Measurements from ENCODE around the gene KDELR1. TPM values are rescaled to one million over a fixed set of nuclear protein-coding genes. Genes with fewer than 3 reads are reported as not detected.

Gene KDELR1
- total and polyA plus RNA-seq, 9 of the 15 experiments (the other 6 are each of a cell fraction or from before 2014, with no cell fraction given) = 6.1 to 165 (median 58.5) TPM

GRCh38 chr19:48390188-48391099, 907 bp downstream of the KDELR1 start:
- H2AFZ ChIP-seq (ENCODE audit: low read depth, low read length) = peak overlapping the region; percentile 93
- no peaks in the 10 kb centered on the region for H3K9me3 ChIP-seq (replicated peaks; ENCODE audit: control insufficient read depth, insufficient read depth, low read depth, low read length)
- H3K27me3 ChIP-seq (ENCODE audit: control insufficient read depth in 2 of 2, insufficient read depth in 2 of 2, low read length in 2 of 2) = no peaks in the 10 kb centered on the region
- peak; percentile 60 for FAIRE-seq
- H3K4me2 ChIP-seq (ENCODE audit: insufficient read depth, low read length) = peak overlapping the region; percentile 91
- intact Hi-C loops (cut with micrococcal nuclease) = loop anchor here (2.0 to 10.0 kb wide), 3 partner anchors 26 to 104 kb away; partner anchors contain the start of genes EMP3 and SYNGR4
- H4K20me1 ChIP-seq (replicated peaks; ENCODE audit: control insufficient read depth, insufficient read depth, low read length) = no peaks in the 10 kb centered on the region
- peak; percentile 90 for ATAC-seq
- H3K4me1 ChIP-seq (replicated peaks in 1 of 2; ENCODE audit: control insufficient read depth in 2 of 2, insufficient read depth in 2 of 2, low read length in 2 of 2) = peaks cover 7 to 54% of the 10 kb centered on the region in 2 experiments; a peak in 3 of 5 replicates
- H3K4me3 ChIP-seq = peak overlapping the region; percentile 88
- ChIA-PET POLR2A (interaction anchor here (0.8 to 2.1 kb wide), 7 partner anchors 9 to 218 kb away, joined by 3 to 13 read pairs (median 7); partner anchors contain the start of genes SYNGR4 and TMEM143), CTCF (ENCODE audit: low intra/inter-chr PET ratio) (interaction anchor here (0.6 to 1.4 kb wide), 3 partner anchors 54 to 488 kb away, joined by 3 to 4 read pairs (median 4); no protein-coding TSS in a partner anchor)
- peaks cover 41% of the 10 kb centered on the region for H3K36me3 ChIP-seq (ENCODE audit: control insufficient read depth, insufficient read depth, low read length)
- H3K9me1 ChIP-seq (ENCODE audit: control insufficient read depth, insufficient read depth, low read length) = no peaks in the 10 kb centered on the region
- H3K27ac ChIP-seq (ENCODE audit: extremely low read depth, low read depth, low read length) = peak overlapping the region; percentile 92
- H3K9ac ChIP-seq (ENCODE audit: insufficient read depth in 1 of 2, low read depth in 2 of 2, low read length in 2 of 2) = peak overlapping the region; percentile 94 to 98
- WGBS (ENCODE audit: insufficient coverage, low coverage, missing lambda C conversion rate) = under 1% methylated on average over 13 of the region's 24 CpGs
- no TSS peak for BruUV-seq (replicated peaks)
- DNase-seq (ENCODE audit: extremely low read depth in 1 of 4, low spot score in 3 of 4) = peak; percentile 79 to 85 (median 83)
- peaks cover 22% of the 10 kb centered on the region for H3K79me2 ChIP-seq (ENCODE audit: control insufficient read depth, insufficient read depth, low read length)
- in situ Hi-C loops (cut with MboI) = no loop called here
- TF ChIP-seq RBM15 (IDR thresholded peaks at IDR 0.05; ENCODE audit: insufficient read depth, low read length) (no peak), CBFA2T2 (conservative IDR thresholded peaks at IDR 0.05) (no peak), ZNF146 (CRISPR knock-in tag; IDR thresholded peaks at IDR 0.05; ENCODE audit: unreplicated experiment) (no peak), HDAC1 (IDR thresholded peaks at IDR 0.05) (peak in 1 of 2 experiments; percentile 47; a peak in 1 of 4 replicates), CBX1 (IDR thresholded peaks at IDR 0.05; ENCODE audit: low read depth) (peak; percentile 11; the same call in 1 of the 2 replicates), ZNF511 (CRISPR knock-in tag; IDR thresholded peaks at IDR 0.05) (peak; percentile 88), CCNT2 (IDR thresholded peaks at IDR 0.05; ENCODE audit: borderline replicate concordance, extremely low read depth, insufficient read length, low read depth, low read length) (no peak), RB1 (IDR thresholded peaks at IDR 0.05; ENCODE audit: low read depth) (peak; percentile 75), STAG1 (CRISPR knock-in tag; IDR thresholded peaks at IDR 0.05; ENCODE audit: borderline replicate concordance) (0 out of 2 replicates have a peak, but pooled peaks have one; percentile 25), ZNF707 (CRISPR knock-in tag; conservative IDR thresholded peaks at IDR 0.05) (no peak), LEF1 (IDR thresholded peaks at IDR 0.05) (0 out of 2 replicates have a peak, but pooled peaks have one; percentile 15), ZBTB43 (CRISPR knock-in tag; IDR thresholded peaks at IDR 0.05) (peak; percentile 77; the same call in 1 of the 2 replicates), CBX8 (IDR thresholded peaks at IDR 0.05; ENCODE audit: borderline replicate concordance, extremely low read depth, low read depth, low read length, poor library complexity, severe bottlenecking) (no peak), BRD9 (IDR thresholded peaks at IDR 0.05; ENCODE audit: low read depth, partially characterized antibody) (peak; percentile 90), HBP1 (CRISPR knock-in tag; IDR thresholded peaks at IDR 0.05) (no peak)

Data from K562 (cell line).